CD14-positive monocyte (primary cell): ENCODE results near the gene MXI1. TPM values are rescaled to one million over a fixed set of nuclear protein-coding genes. Genes with fewer than 3 reads are reported as not detected.

Source experiments
- DNase-seq, 3 donors: peaks; one replicate each; pipeline ENCODE4 v3.0.0-alpha.2; 2011 to 2022
- H2AFZ ChIP-seq: 2 replicates; pipeline ENCODE4 v1.6.0; 2012; ENCODE audit warnings: mild to moderate bottlenecking, low read depth, low read length, inconsistent platforms; ENCODE audit not compliant: insufficient read depth, poor library complexity, severe bottlenecking
- H3K27ac ChIP-seq, 2 donors: 1 replicate in 1 of 2; 2 replicates in 1 of 2; pipeline ENCODE4 v1.5.1; 2012 to 2013; ENCODE audit warnings: low read length in 2 of 2, control low read depth in 1 of 2, inconsistent platforms in 1 of 2, low read depth in 1 of 2, mild to moderate bottlenecking in 1 of 2
- H3K27me3 ChIP-seq, 2 donors: one replicate each; pipeline versions ENCODE4 v1.6.0 to v1.6.1; 2011 to 2013; ENCODE audit warnings: low read length in 2 of 2; ENCODE audit not compliant: control insufficient read depth in 2 of 2, insufficient read depth in 2 of 2
- H3K36me3 ChIP-seq, 2 donors: replicated peaks in 1 of 2; 1 replicate in 1 of 2; 2 replicates in 1 of 2; pipeline versions ENCODE4 v1.5.1 to v1.6.1; 2012 to 2013; ENCODE audit warnings: low read length in 2 of 2, control low read depth in 1 of 2, inconsistent platforms in 1 of 2, mild to moderate bottlenecking in 1 of 2; ENCODE audit not compliant: insufficient read depth in 2 of 2, control insufficient read depth in 1 of 2
- H3K4me1 ChIP-seq, 2 donors: 1 replicate in 1 of 2; 2 replicates in 1 of 2; pipeline versions ENCODE4 v1.5.1 to v1.6.1; 2012 to 2013; ENCODE audit warnings: low read length in 2 of 2, control low read depth in 1 of 2, inconsistent platforms in 1 of 2, mild to moderate bottlenecking in 1 of 2, moderate library complexity in 1 of 2; ENCODE audit not compliant: insufficient read depth in 2 of 2, control insufficient read depth in 1 of 2
- H3K4me2 ChIP-seq: replicated peaks from 2 replicates; pipeline ENCODE3; 2012; ENCODE audit warnings: low read length, moderate library complexity, mild to moderate bottlenecking; ENCODE audit not compliant: poor library complexity, severe bottlenecking; ENCODE audit errors: extremely low read depth
- H3K4me3 ChIP-seq, 3 experiments: fragments of 200-600 bp in 1 of 3; sonication (generic) in 1 of 3; replicated peaks in 1 of 3; 1 replicate in 2 of 3; 2 replicates in 1 of 3; pipeline ENCODE4 v1.5.1; 2011 to 2013; ENCODE audit warnings: low read length in 3 of 3, mild to moderate bottlenecking in 3 of 3, control low read depth in 2 of 3, low read depth in 2 of 3, inconsistent platforms in 1 of 3, moderate library complexity in 1 of 3
- H3K79me2 ChIP-seq: 2 replicates; pipeline ENCODE4 v1.6.0; 2012; ENCODE audit warnings: mild to moderate bottlenecking, control low read depth, inconsistent platforms, low read length, moderate library complexity; ENCODE audit not compliant: insufficient read depth
- H3K9ac ChIP-seq: 2 replicates; pipeline ENCODE4 v1.6.0; 2017; ENCODE audit warnings: low read length, mild to moderate bottlenecking; ENCODE audit not compliant: insufficient read depth, poor library complexity, severe bottlenecking
- H3K9me3 ChIP-seq, 2 donors: replicated peaks in 1 of 2; 1 replicate in 1 of 2; 2 replicates in 1 of 2; pipeline versions ENCODE4 v1.5.1 to v1.6.1; 2012 to 2013; ENCODE audit warnings: low read length in 2 of 2, control low read depth in 1 of 2; ENCODE audit not compliant: control insufficient read depth in 1 of 2, insufficient read depth in 1 of 2
- H4K20me1 ChIP-seq: 2 replicates; pipeline ENCODE4 v1.6.0; 2012; ENCODE audit warnings: mild to moderate bottlenecking, low read length, control low read depth, moderate library complexity; ENCODE audit not compliant: insufficient read depth
- H3K27ac Mint-ChIP-seq, 7 donors: one replicate each; pipeline ENCODE4 v1.8.0; 2020; ENCODE audit warnings: mild to moderate bottlenecking in 7 of 7, mixed read lengths in 7 of 7, moderate library complexity in 6 of 7, inconsistent platforms in 2 of 7
- H3K27me3 Mint-ChIP-seq, 3 donors: one replicate each; pipeline ENCODE4 v1.8.0; 2021 to 2022; ENCODE audit warnings: low read depth in 3 of 3, mild to moderate bottlenecking in 3 of 3, mixed read lengths in 3 of 3, moderate library complexity in 3 of 3, inconsistent platforms in 1 of 3
- H3K36me3 Mint-ChIP-seq, 2 donors: one replicate each; pipeline ENCODE4 v1.8.0; 2020; ENCODE audit warnings: mixed read lengths in 2 of 2, inconsistent platforms in 1 of 2, mild to moderate bottlenecking in 1 of 2
- H3K4me1 Mint-ChIP-seq: one replicate; pipeline ENCODE4 v1.8.0; 2020; ENCODE audit warnings: mild to moderate bottlenecking, mixed read lengths
- H3K4me3 Mint-ChIP-seq, 2 donors: one replicate each; pipeline ENCODE4 v1.8.0; 2020; ENCODE audit warnings: mild to moderate bottlenecking in 2 of 2, mixed read lengths in 2 of 2, moderate library complexity in 1 of 2
- H3K9me3 Mint-ChIP-seq, 7 donors: one replicate each; pipeline ENCODE4 v1.8.0; 2020 to 2022; ENCODE audit warnings: mixed read lengths in 7 of 7, mild to moderate bottlenecking in 6 of 7, moderate library complexity in 6 of 7, inconsistent platforms in 2 of 7
- CTCF ChIP-seq: fragments of 200-600 bp; IDR thresholded peaks from one replicate; pipeline ENCODE4 v1.8.0; 2022; ENCODE audit warnings: antibody characterized with exemption, mild to moderate bottlenecking
- WGBS: methylation state at CpG from one replicate; pipeline ENCODE4 v1.1.5; 2013; ENCODE audit warnings: missing lambda C conversion rate; ENCODE audit not compliant: insufficient coverage; 5-methylcytosine and 5-hydroxymethylcytosine counted together
- intact Hi-C, 2 donors: fragments of 100-400 bp; cut with micrococcal nuclease; formaldehyde crosslinking; loops; one replicate each; pipeline versions ENCODE4 v1.15.0 to v1.15.1; 2023
- polyA plus RNA-seq, 3 donors: library from polyadenylated mRNA; depleted of rRNA in 1 of 3; unstranded in 2 of 3; stranded (reverse) in 1 of 3; fragments of 300-500 nt in 2 of 3; fragments of >200 nt in 1 of 3; fragmentation: Illumina TruSeq in 2 of 3; gene quantifications; 1 replicate in 2 of 3; 2 replicates in 1 of 3; pipeline ENCODE4 v1.2.3, GENCODE V29; 2012 to 2021

The MXI1 gene
- polyA plus RNA-seq, 3 donors: 13.1 to 25.7 (median 21.6) TPM

- intact Hi-C loops: no loop called here
- 100% methylated on average over 4 of the region's 5 CpGs for WGBS
Observed at GRCh38 chr10:110276603-110277002, 69.2 kb downstream of the MXI1 start.

GRCh38 chr10:110277591-110277990 lies 70.2 kb downstream of the MXI1 start:
- Histone ChIP-seq H3K4me1 (peaks cover 21 to 23% of the 10 kb centered on the region in 2 donors), H2AFZ (no peak overlapping the region), H3K4me3 (no peak overlapping the region), H3K79me2 (peaks cover 26% of the 10 kb centered on the region), H3K4me2 (no peak overlapping the region), H3K27me3 (no peaks in the 10 kb centered on the region), H3K9me3 (no peaks in the 10 kb centered on the region), H4K20me1 (no peaks in the 10 kb centered on the region), H3K36me3 (peaks cover 7 to 25% of the 10 kb centered on the region in 2 donors), H3K27ac (no peak overlapping the region), H3K9ac (no peak overlapping the region)
- WGBS: no CpG with 5 or more reads among the region's 2 CpGs
- Mint-ChIP-seq H3K4me1 (peaks cover 26% of the 10 kb centered on the region), H3K36me3 (peaks cover 13 to 24% of the 10 kb centered on the region in 2 donors), H3K27ac (no peak overlapping the region), H3K27me3 (no peaks in the 10 kb centered on the region), H3K9me3 (no peaks in the 10 kb centered on the region), H3K4me3 (no peak overlapping the region)
- no peak for DNase-seq
- no peak for TF ChIP-seq CTCF
- intact Hi-C loops: no loop called here

More at GRCh38 chr10:110276603-110277002, 69.2 kb downstream of the MXI1 start:
- Histone ChIP-seq H3K4me1 (peaks cover 21 to 23% of the 10 kb centered on the region in 2 donors), H3K27ac (no peak overlapping the region), H4K20me1 (no peaks in the 10 kb centered on the region), H3K4me3 (no peak overlapping the region), H3K79me2 (peaks cover 32% of the 10 kb centered on the region), H3K27me3 (no peaks in the 10 kb centered on the region), H3K36me3 (peaks cover 7 to 15% of the 10 kb centered on the region in 2 donors), H3K4me2 (no peak overlapping the region), H2AFZ (no peak overlapping the region), H3K9ac (no peak overlapping the region), H3K9me3 (no peaks in the 10 kb centered on the region)
- H3K27ac Mint-ChIP-seq: no peak overlapping the region
- H3K4me3 Mint-ChIP-seq: no peak overlapping the region
- H3K4me1 Mint-ChIP-seq: peaks cover 26% of the 10 kb centered on the region
- no peaks in the 10 kb centered on the region for H3K27me3 Mint-ChIP-seq
- H3K9me3 Mint-ChIP-seq: no peaks in the 10 kb centered on the region
- H3K36me3 Mint-ChIP-seq: peaks cover 13 to 21% of the 10 kb centered on the region in 2 donors
- DNase-seq: no peak
- TF ChIP-seq CTCF: no peak
